Measurements from ENCODE around the gene PACSIN1.

The PACSIN1 gene

DNA sequence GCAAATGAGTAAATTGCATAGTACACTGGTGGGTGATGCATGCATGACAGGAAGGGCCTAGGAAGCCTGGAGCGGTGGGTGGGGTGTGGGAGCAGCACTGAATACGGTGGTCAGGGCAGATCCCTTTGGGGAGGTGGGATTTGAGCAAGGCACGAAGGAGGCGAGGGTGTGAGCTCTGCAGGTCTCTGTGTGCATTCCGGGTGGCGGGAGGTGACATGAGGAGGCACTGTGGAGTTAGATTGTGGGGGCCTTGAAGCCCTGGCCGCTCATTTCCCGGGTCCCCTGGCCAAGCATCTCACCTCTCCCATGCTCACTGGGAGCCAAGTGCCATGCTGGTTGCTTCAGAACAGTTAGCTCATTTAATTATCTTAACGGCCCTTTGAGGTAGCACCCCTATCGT, 96.5 kb downstream of the PACSIN1 start:
- no peak for DNase-seq (ENCODE audit: low read depth in 2 of 2)

DNA sequence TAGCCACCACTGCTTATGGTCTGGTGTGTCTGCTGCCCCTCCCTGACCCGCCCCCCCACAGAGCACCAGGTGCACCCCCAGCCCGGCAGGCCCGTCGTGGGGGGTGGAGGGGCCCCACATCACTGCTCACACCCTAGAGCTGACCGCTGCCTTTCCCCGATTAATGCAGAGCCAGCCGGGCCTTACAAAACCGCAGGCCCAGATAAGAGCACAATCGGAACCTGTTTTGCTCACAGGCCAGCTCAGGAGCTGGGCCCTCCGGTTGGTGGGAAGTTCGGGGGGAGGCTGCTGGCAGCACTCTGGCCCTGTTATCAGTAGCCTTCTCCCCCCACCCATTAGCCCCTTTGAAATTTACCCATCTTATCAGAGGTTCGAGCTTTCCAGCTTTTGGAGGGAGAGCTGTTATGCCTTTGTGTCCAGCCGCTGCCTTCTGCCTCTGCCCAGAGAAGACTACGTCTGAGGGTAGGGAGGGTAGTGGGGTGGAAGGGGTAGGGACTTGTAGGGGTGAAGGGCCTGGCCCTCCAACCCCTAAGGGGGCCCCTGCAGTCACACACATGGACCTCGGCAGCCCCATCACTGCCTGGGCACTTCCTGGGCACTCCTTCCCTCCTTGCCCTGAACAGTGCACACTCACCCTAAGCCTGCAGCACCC, 97.1 kb downstream of the PACSIN1 start:
- no peak for DNase-seq (ENCODE audit: low read depth in 2 of 2)

DNA sequence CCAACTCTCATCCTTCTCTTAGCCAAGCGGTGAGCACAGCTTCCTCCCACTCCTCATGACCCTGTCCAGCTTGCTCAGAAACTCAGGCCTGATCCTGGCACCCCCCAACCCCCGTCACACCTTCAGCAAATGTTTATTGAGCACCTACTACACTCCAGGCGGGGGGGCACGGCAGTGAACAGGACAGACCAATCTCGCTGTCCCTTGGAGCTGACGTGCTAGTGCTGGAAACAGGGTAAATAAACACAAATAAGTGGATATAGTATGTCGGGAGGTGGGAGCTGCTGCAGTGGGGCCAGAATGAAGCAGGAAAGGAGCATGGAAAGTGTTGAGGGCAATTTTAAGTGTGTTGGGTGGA, 97.6 kb downstream of the PACSIN1 start:
- DNase-seq (ENCODE audit: low read depth in 2 of 2), result no peak

DNA sequence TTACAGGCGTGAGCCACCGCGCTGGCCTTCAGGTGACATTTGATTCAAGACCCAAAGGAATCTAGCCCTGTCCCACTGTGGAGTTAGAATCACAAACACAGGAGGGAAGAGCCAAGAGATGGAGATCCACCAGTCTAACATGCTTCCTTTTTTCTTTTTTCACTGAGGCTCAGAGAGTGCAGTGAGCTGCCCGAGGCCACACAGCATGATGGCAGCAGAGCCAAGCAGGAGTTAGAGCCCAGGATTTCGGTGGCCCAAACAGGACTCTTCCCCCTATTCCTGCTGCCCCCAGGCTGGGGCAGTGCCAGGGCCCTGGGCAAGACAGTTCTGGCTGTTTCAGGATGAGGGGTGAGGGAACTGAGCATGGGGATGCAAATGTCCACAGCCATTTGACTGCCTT, 98.3 kb downstream of the PACSIN1 start:
- DNase-seq (ENCODE audit: low read depth in 2 of 2), result no peak

DNA sequence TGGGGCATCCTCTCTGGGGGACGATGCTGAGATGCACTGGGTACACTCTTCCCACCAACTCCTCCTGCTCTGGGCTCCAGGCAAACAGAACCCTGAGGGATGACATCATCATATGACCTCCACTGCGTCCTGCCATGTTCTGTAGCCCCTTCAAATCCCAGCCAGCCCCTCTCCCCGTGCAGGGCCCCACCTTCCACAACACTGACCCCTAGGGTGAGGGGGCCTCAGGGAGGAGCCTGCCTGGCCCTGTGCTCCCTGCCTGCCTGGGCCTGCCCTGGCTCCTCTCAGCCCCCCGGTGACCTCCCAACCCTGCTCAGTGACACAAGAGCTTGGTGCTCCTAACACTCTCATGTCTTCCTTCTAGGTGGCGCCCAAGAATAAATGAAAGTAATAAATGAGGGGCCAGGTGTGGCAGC, 99.9 kb downstream of the PACSIN1 start:
- no peak for DNase-seq (ENCODE audit: low read depth in 2 of 2)

DNA sequence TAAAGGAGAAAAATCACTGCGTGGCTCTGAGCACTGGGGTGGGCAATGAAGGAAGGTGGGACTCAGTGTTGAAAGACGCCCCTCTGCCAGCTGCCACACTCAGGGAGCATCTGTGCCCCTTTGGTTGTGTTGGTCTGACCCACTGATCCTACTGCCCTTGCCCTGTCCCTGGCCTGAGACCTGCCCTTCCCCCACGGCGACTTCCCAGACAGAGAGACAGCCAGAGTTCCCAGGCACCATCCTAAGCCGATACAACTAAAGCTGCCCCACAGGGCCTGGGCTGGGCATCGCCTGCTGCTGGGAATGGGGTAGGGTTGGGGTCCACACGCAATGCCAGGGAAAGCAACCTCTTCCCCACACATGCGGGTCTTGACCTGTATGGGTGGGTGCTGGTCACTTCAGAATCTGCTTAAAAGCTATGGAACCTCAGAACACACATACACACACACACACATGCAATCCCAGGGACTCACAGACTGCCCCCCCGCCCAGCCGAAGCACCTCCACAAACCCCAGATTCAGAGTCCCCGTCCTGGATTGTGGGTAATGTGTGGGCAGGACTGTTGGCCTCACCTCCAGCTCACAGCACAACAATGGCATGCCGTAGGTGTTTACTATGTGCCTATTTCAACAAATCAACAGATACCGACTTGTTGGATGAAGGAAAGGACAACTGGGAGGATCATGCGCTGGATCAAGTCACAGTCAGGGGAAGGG, 101.1 kb downstream of the PACSIN1 start:
- DNase-seq (ENCODE audit: low read depth in 2 of 2), result no peak

DNA sequence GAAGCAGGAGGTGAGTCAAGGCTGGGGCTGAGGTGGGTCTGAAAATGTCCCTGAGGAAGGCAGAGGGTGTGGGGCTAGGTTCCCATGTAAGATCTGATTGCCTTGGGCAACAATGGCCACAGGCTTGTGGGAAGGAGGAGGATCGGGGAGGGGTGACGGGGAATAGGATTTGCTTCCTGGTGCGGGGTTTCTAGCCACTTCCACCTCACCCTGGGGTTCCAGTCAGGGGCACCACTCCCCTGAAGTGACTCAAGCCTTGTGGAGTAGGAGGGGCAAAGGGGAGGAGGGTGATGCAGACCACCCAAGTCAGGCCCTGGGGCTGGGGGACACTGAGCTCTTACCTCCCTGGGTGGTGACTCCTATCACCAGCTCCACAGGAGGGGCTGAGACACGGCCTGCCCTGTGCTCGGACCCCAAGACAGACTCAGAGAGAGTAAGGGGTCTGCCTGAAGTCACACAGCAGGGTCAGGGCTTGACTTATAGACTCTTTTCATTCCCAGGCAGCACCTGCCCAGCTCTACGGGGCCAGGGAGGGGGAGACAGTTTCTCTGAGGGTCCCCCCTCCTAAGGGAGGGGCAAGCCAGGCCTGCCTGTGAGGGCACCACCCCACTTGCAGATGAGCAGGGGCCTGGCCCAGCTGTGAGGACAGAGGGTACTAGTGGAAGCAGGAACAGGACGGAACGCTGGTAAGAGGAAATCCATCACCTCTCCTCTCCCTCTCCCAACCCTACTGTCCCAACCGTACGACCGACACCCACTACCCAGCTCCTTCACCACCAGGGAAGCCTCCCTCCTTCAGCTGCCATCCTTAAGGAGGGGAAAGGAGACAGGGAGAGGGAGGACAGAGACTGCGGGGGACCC, 102.7 kb downstream of the PACSIN1 start:
- DNase-seq (ENCODE audit: low read depth in 2 of 2), result no peak

DNA sequence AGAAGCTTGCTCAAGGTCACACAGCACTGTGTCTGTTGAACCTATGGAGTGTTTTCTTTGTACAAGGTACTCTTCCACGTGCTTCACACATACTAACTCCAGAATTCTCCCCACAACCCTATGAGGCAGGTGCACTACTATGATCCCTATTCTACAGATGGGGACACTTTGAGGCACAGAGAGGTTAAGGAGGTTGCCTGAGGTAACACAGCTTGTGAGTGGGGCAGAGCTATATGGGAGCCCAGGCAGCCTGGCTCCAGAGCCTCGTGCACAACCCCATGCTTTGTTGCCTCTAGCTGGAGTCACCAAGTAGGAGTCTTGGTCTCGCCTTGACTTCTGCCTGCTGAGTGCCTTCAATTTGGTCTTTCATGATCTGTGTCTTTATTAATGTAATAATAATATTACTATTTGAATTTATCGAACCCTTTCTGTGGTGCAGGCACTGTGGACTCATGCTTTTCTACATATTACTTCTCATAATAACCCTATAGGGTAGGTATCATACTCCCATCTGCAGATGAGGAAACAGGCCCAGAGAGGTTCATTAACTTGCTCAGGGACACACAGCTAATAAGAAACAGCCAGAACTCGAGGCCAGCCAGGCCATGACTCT, 103.6 kb downstream of the PACSIN1 start:
- no peak for DNase-seq (ENCODE audit: low read depth in 2 of 2)

DNA sequence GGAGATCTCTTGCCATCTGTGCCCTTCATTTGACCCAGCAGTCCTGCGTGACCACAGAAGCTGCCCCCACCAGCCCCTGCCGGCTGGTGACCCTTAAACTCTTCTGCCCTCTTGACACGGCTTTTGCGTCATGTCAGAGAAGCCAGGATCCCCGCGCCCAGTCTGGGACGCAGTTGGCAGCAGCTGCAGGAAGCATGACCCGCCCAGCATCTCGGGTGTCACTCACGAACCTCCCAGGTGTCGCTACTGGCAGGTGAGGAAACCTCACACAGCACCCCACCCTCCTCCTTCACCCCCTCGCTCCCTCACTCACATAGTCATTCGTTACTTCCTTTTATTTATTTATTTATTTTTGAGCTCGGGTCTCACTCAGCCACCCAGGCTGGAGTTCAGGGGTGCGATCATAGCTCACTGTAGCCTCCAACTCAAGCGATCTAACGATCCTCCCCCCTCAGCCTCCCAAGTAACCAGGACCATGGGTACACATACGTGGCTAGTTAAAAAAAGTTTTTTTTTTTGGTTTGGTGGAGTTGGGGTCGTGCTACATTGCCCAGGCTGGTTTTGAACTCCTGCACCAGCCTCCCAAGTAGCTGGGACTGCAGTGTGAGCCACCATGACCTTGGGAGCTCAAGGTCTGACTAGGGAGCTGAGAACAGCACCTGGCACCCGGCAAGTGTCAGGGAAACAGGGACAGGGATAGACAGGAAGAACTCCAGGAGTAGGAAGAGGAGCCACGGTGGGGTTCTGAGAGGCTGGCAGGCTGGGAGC, 104.4 kb downstream of the PACSIN1 start:
- DNase-seq (ENCODE audit: low read depth in 2 of 2), result no peak

DNA sequence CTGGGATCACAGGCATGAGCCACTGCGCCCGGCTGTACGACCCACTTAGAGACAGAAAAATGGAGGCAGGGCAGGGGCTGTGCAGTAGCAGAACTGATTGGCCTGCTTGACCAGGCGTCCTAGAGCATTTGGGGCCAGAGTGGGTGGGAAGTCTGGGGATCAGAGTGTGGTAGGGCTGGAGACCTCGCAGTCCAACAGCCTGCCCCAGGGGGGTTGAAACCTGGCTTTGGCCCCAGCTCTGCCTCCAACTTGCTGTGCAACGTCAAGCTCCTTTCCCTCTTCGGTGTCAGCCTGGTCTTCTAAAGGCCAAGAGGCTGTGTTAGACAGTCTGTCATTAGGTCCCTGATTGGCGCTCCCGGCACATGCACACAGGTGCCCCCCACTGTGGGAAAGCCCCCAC, 105.5 kb downstream of the PACSIN1 start:
- DNase-seq (ENCODE audit: low read depth in 2 of 2), result no peak

DNA sequence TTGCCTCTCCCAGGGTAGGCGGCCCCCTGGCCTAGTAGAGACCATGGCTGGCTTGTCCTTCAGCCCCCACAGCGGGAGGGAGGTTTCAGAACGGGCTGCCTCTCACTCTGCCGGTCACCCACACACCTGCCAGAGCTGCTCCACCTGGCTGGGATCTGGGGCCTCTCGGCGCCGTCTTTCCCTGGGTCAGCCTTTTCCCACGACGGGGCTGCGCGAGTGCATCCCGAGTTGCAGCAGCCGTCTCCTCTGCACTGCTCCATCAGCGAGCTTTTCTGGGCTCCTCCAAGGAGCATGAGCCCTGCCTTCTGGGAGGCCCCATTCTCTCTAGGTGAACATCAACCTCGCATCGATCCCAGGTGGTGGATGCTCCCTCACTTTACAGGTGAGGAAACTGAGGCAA, 106.1 kb downstream of the PACSIN1 start:
- DNase-seq (ENCODE audit: low read depth in 2 of 2), result no peak

DNA sequence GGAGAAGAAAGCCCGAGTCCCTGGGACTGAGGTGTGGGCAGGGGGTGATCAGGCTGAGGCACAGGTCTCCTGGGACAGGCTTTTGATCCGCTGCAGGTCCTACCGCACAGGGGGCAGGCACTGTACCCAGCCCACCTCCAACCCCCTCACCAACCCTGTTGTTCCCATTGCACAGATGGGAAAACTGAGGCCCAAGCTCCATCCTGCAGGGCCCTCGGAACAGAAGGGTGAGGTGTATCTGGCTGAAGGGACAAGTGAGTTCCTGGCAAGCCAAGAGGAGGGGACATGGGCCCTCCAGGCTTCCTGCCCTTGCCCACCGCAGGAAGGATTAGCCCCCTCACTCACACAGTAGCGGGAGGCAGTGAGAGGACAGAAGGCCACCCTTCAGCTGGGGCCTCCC, 106.7 kb downstream of the PACSIN1 start:
- no peak for DNase-seq (ENCODE audit: low read depth in 2 of 2)

DNA sequence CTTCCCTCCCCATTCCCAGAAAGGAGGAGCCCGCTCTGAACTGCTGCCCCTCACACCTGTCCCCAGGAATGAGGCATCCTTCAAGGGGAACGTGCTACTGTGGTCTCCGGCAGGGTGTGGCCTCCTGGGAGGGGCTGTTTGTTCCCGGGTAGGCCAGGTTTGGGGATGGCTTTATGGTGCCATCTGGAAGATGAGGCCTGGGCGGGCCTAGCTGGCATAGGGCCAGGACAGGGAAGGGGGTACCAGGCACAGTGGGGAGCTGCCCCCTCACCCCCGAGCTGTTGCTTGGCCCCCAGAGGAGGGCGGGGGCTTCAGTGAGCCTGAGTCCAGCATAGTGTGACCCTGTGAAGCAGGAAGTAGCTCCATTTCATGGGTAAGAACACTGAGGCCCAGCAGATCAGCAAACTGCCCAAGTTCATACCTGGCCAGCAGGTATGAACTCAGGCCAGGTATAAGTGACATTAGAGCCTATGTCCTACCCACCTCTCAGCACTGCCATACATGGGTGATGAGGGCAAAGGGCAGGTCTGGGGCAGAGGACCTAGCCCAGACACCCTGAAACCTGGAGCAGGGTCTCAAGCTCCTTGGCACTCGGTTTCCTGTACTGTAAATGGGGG, 107.8 kb downstream of the PACSIN1 start:
- DNase-seq (ENCODE audit: low read depth in 2 of 2), result no peak

DNA sequence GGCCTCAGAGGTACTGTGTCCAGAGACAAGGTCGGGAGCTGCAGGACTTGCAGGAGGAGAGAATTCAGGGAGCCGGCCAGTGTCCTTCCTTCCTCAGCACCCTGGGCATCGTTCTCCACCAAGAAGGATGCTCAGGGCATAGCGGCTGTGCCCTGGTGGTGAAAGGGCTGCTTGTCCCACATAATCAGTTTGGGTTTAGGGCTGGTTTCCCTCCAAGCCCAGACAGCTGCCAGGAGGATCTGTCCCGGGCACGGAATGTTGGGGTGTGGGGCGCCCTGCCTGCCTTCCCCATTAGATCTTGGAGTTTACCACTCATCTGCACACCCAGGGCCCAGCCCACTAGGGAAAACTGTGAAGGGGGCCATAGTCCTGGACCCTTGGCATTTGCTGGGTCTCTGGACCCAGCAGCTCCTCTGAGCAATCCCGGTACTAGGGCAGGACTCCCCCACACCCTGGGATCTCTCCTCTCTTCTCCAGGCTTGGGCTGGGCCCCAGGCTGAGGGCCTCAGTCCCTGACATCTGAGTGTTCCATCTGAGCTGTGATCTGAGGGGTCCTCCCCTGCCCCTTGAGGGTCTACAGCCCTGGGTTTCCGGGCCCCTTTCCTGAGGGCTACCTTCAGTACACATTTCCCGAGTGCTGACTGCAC, 108.9 kb downstream of the PACSIN1 start:
- DNase-seq (ENCODE audit: low read depth in 2 of 2), result no peak

DNA sequence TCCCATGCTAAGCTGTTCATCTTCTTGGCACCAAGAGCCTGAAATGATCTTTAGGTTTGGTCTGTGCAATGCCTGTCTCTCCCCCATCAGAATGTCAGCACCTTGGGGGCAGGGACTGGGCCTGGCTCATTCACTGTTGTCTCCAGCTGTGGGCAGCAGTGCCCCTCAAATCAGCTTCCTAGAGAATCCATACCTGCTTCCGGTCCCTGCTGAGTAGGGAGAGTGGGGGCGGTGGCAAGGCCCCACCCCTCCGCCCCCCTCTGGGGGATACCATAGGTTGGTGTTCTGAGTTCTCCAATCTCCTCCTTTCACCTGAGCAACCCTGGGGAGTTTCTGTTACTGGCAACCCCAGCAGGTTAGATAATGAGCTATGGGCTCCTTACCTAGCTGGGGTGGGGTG, 109.5 kb downstream of the PACSIN1 start:
- no peak for DNase-seq (ENCODE audit: low read depth in 2 of 2)

DNA sequence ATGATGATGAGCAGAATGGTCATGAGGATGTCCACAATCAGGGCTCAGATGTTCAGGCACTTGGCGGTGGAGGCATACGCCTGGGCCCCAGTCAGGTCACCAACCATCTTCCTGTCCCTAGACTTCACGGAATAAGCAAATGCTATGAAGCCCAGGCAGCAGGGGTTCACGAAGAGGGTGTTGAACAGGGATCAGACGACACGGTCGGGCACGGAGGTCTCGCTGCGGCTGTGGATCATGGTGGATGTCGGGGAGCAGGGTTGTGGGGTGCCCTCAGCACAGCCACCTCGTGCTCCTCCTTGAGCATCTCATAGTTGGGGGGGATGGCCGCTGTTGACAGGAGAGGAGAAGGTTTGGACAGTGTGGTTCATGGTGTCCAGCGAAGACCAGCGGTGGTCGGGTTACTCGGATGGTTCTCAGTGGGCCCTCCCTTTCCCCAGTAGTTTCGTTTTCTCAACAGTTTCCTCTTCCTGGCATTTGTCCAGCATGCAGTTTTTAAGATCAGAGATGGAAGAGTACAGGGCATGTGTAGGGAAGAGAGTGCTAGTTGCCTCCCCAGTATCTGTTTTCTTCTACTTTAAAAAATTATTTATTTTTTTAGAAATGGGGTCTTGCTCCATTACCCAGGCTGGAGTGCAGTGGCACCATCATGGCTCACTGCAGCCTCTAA, 110.5 kb downstream of the PACSIN1 start:
- no peak for DNase-seq (ENCODE audit: low read depth in 2 of 2)

DNA sequence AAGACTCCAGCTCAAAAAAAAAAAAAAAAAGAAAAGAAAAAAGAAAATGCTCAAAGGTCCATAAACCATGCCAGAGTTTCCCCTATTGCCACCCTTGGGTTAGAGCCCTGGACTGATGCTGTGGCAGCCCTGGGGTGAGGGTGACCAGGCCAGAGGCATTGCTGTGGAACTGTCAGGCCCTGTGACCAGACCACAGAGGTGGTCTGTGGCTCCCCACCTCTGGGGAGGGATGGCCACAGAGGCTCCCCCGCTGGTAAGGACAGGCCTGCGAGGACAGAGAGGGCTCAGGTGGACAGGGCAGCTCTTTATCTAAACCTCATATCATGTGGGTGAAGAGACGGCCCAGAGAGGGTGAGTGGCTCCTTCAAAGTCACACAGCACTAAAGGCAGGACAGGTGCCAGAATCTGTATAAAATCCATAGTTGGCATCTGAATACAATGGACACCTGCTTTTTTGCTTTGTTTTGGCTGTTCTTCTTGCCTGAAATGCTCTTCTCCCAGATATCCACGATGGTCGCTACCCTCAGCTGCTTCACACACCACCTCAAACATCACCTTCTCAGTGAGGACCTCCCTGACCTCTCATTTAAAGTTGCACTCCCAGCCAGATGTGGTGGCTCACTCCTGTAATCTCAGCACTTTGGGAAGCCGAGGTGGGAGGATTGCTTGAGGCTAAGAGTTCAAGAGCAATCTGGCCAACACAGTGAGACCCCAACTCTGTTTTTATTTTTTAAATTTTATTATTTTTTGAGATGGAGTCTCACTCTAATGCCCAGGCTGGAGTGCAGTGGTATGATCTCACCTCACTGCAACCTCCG, 112.8 kb downstream of the PACSIN1 start:
- DNase-seq (ENCODE audit: low read depth in 2 of 2), result no peak

DNA sequence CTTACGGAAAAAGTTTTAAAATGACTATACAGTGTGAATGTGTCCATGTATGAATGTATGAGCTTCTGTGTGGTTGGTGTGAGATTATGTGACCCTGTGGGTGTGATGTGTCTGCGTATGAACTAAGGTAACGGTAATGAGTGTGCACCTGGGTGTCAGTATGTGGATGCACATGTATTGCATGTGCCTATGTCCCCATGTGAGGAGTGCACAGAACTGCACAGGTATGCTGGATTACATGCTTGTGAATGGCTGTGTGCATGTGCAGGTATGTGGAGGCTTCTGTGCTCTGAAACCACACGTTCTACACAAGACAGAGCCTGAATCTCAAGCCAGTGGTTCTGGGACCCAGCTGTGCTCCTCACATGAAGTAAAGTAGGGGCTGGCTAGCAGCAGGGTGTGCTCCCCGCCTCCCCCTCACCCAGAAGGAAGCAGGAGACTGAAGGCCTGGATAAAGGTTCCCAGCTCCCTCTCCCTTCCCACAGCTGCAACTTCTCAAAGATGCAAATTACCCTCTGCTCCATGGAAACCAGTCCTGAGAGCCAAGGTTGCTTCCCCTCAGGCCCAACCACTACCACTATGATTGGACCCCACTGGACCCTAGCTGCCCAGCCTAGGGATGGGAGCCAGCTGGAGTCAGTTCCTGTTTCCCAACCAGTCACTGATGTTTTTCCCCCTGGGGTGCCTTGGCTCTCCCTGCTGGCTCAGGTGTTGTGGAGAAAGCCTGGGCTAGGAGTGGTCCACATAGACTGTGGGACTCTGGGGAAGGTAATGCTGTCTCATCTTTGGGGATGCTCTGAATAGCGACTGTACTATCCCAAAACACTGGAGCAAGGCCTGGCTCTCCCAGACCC, 115.1 kb downstream of the PACSIN1 start:
- DNase-seq (ENCODE audit: low read depth in 2 of 2), result no peak
